Nephron progenitor cell (in vitro differentiated cells): ENCODE measurements around the gene GGT7.

Experiments
- DNase-seq: peaks from one replicate; pipeline ENCODE4 v3.0.0; 2021
- H3K27ac Mint-ChIP-seq: 2 replicates; pipeline ENCODE4 v1.8.0; 2021; ENCODE audit warnings: mild to moderate bottlenecking, moderate library complexity, mixed read lengths
- H3K27me3 Mint-ChIP-seq: 2 replicates; pipeline ENCODE4 v1.8.0; 2021; ENCODE audit warnings: mild to moderate bottlenecking, low read depth, mixed read lengths; ENCODE audit not compliant: poor library complexity
- H3K36me3 Mint-ChIP-seq: 2 replicates; pipeline ENCODE4 v1.8.0; 2021; ENCODE audit warnings: low read depth, mixed read lengths
- H3K4me1 Mint-ChIP-seq: 2 replicates; pipeline ENCODE4 v1.8.0; 2021; ENCODE audit warnings: mixed read lengths
- H3K4me3 Mint-ChIP-seq: 2 replicates; pipeline ENCODE4 v1.8.0; 2021; ENCODE audit warnings: mild to moderate bottlenecking, moderate library complexity, mixed read lengths
- H3K9me3 Mint-ChIP-seq: 2 replicates; pipeline ENCODE4 v1.8.0; 2021; ENCODE audit warnings: mild to moderate bottlenecking, moderate library complexity, mixed read lengths
- TF ChIP-seq, protein P1 (sequence below): fragments of 200-600 bp; sonication (generic); IDR thresholded peaks from 2 replicates; pipeline ENCODE4 v1.5.0; 2021; ENCODE audit warnings: antibody characterized with exemption

Gene GGT7

DNA sequence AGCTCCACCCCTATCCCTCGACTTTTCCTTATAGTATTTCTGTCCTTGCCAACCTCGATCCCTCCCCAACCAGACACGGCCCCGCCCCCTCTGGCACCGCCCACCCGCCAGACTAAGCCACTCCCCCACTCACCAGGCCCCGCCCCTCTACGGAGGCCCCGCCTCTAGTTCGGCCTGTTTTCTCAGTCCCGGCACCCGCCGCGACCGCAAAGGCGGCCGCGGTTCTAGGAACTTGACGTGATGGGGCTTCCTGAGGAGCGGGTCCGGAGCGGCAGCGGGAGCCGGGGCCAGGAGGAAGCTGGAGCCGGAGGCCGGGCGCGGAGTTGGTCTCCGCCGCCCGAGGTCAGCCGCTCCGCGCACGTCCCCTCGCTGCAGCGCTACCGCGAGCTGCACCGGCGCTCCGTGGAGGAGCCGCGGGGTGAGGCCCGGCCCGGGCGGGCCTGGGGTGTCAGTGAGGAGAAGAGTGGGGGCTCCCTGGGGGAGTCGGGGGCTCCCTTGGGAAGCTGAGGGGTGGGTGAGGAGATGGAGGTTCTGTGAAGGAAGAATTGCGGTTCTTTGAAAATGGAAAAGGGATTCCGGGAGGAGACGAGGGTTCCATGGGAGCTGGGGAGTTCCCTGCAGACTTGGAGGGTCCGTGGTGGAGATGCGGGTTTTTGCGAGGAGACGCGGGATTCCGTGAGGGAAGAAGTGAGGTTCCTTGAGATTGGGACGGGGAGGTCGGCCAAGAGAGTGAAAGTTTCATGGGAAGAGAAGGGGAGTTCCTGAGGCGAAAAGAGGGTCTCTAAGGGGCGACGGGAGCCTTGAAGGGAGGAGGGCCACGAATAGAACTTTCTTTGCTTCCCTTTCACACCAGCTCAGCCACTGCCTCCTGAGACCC is 4.0 kb upstream of the GGT7 start, which contains the start of gene ACSS2:
Gene ACSS2, plus strand, starts transcription at position 207 of the 877 bp plus-strand sequence. Its CDS starts 34 bp downstream, at position 241.
- peak; percentile 99 for DNase-seq
- Mint-ChIP-seq H3K4me3 (peak within 1 kb of the TSS; percentile 94), H3K27ac (peak within 1 kb of the TSS; percentile 21), H3K4me1 (peaks cover 52% of the 10 kb centered on the region), H3K27me3 (peaks cover 33% of the 10 kb centered on the region), H3K9me3 (no peaks in the 10 kb centered on the region), H3K36me3 (no peaks in the 10 kb centered on the region)
- TF ChIP-seq, protein P1, sequence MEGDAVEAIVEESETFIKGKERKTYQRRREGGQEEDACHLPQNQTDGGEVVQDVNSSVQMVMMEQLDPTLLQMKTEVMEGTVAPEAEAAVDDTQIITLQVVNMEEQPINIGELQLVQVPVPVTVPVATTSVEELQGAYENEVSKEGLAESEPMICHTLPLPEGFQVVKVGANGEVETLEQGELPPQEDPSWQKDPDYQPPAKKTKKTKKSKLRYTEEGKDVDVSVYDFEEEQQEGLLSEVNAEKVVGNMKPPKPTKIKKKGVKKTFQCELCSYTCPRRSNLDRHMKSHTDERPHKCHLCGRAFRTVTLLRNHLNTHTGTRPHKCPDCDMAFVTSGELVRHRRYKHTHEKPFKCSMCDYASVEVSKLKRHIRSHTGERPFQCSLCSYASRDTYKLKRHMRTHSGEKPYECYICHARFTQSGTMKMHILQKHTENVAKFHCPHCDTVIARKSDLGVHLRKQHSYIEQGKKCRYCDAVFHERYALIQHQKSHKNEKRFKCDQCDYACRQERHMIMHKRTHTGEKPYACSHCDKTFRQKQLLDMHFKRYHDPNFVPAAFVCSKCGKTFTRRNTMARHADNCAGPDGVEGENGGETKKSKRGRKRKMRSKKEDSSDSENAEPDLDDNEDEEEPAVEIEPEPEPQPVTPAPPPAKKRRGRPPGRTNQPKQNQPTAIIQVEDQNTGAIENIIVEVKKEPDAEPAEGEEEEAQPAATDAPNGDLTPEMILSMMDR: no peak

DNA sequence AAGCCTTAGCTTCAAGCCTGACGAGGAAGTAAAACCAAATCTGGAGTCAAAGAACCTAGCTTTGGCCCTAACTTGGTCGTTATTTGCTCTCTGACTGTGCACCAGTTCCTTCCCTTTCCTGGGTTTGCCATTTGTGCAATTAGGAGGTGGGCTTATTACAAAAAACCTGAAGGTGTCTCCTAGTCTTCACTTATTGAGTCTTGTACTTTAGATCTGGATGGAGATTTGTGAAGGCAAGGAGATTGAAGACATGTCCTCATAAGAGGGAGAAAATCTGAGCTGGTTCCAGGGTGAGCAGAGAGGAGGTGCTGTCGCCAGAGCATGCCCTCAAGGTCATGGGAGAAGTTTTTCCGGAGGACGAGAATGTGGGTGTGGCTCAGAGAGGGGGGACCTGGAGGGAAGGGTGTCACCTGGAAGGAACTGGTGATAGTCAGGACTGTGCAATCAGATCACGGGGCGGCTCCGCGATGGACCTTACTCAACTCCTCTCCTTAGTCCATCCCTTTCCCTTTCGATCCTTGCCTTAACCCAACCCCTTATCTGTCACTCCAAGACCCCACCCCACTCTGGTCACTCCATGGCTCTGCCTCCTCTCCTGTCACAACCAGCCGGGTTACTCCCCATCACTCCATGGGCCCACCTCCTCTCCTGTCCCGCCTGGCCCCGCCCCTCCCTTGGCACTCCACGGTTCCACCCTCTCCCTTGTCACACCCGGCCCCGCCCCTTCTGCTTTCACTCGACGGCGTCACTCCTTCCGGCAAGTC is 3.2 kb upstream of the GGT7 start:
- peaks cover 34% of the 10 kb centered on the region for H3K27me3 Mint-ChIP-seq
- DNase-seq: no peak
- no peaks in the 10 kb centered on the region for H3K9me3 Mint-ChIP-seq
- H3K4me3 Mint-ChIP-seq: peak overlapping the region; percentile 94
- no peaks in the 10 kb centered on the region for H3K36me3 Mint-ChIP-seq
- TF ChIP-seq, protein P1: no peak
- H3K27ac Mint-ChIP-seq: no peak overlapping the region
- H3K4me1 Mint-ChIP-seq: peaks cover 60% of the 10 kb centered on the region

DNA sequence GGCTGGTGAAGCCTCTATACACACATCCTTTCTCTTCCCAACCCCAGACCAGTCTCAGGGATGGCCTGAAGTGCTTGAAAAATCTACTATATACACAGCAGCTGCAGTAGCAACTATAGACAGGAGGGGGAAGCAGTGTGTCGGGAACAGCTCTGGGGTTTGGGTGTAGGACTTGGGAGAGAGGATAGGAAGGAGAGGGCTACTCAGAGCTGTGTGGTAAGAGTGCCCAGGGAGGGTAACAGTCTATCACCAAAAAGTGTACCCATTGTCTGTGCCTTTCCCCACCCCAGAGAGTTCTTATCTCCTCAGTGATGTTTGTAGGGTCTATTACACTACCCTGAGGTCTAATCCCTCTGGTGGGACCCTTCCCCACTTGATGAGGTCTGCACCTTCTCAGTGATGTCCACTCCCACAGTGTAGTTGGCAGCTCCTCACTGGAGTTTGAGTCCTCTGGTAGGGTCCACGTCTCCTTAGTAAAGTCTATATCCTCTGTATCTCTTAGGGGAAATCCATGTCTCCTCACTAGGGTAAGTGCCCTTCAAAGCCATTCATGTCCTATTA is 1.5 kb upstream of the GGT7 start:
- Mint-ChIP-seq H3K36me3 (no peaks in the 10 kb centered on the region), H3K4me1 (peaks cover 56% of the 10 kb centered on the region), H3K27ac (no peak overlapping the region), H3K27me3 (peaks cover 32% of the 10 kb centered on the region), H3K4me3 (peak overlapping the region; percentile 83), H3K9me3 (no peaks in the 10 kb centered on the region)
- peak; percentile 71 for DNase-seq
- TF ChIP-seq, protein P1: peak; percentile 70

DNA sequence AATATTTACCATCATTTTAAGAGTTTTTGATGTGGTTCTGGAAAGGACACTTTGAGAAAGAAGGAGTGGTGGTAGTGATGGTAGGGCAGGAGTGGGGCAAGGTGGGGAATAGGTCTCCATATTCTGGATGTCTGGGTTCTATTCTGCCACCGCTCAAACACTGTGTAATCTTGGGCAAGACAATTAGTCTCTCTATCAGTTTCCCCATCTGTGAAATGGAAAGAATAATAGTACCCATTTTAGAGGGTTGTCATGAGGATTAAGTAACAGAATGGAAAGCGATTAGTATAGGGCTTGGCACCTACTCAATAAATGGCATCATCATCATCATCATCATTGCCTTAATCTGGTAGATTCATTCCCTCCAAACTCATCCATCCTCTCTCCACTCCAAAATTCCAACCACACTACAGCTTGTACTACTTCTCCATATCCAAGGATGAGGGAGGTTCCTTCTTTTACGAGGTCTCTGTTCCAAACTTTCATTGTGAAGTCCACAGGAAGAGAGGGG is 982 bp upstream of the GGT7 start:
- DNase-seq: no peak
- TF ChIP-seq, protein P1: no peak
- Mint-ChIP-seq H3K36me3 (no peaks in the 10 kb centered on the region), H3K27ac (no peak overlapping the region), H3K9me3 (no peaks in the 10 kb centered on the region), H3K27me3 (peaks cover 32% of the 10 kb centered on the region), H3K4me3 (peak overlapping the region; percentile 83), H3K4me1 (peaks cover 56% of the 10 kb centered on the region)

DNA sequence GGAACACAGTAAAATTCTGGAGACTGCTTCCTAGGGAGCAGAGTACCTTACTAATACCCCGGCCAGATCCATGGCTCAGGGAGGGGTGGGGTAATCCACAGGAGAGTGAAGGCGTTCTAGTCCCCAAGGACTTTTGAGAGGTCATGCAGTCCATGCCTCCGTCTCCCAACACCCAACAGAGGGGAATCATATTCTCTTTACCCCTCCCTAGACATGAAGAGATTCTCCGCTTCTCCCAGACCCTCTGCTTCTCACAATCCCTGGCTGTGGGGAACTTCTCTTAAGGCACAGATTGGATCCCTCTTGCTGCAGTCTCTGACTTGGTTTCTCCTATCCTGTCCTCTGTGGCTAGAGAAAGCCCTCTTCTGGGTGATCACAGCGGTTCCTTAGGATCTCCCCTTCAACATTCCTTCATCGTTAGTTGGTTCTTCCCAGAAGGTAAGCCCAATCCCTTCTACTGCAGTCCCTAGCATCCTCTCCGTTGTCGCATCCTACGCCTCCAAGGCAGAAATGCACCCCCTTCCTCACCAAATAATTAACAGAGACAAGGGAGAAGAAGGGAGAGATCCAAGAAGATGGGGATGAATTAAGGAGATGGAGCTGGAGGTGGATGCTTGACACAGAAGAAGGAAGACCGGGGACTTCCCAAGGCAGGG is 562 bp downstream of the GGT7 start:
- Mint-ChIP-seq H3K9me3 (no peaks in the 10 kb centered on the region), H3K4me3 (peak overlapping the region; percentile 91), H3K27me3 (peaks cover 27% of the 10 kb centered on the region), H3K27ac (no peak overlapping the region), H3K36me3 (no peaks in the 10 kb centered on the region), H3K4me1 (peaks cover 53% of the 10 kb centered on the region)
- no peak for DNase-seq
- TF ChIP-seq, protein P1: no peak
